HG02973 (cell line): ENCODE results near the gene XPC.
A peak's percentile ranks its signal among the peaks of the same experiment; 100 is the strongest.
"Not testable (repeated sequence)": the region's sequence is repeated elsewhere in the genome, so short reads cannot be mapped to it uniquely, and the experiment has no call there.

Experiments
- ATAC-seq: cut with Tn5 transposase; IDR thresholded peaks from one replicate; pipeline ENCODE4 v1.9.1; 2021; ENCODE audit warnings: moderate library complexity; ENCODE audit not compliant: unreplicated experiment

Gene XPC

DNA sequence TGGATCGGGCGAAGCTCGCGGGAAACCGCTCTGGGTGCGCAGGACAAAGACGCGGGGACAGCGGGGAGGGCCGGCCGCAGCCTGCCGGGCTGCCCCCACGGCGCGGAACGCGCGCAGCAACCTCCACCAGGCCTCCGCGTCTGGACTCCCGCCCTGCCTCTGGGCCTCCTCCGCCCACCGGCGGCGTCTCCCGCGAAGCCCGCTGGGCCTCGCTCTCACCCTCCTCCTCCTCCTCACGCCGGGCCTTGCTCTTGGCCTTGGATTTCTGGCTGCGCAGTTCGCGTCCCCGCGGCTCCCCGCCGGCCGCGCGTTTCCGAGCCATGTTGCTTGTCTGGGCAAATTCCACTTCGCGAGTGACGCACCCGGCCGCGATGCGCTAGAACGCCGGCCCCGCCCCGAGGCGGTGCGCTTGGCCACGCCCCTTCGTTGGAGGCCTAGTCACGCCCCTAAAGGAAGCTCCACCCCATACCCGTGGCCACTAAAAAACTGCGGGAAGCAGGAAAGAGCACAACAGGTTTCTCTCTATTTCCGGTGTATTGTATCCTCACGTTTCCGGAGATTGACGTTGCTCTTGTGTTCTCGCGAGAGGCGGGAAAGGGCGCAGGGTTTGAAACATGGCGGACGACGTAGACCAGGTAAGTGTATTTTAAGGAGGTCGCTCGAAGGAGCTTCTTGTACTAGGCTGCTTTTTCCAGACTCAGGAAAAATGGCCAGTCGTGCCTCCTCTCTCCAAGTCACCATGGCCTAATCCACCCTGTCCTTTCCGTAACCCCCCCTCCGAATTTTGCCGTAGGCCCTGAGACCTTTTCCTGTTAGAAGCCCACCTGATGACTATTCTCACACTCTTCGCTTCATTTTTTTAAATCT lies at the start of gene XPC, which contains the start of gene LSM3:
Gene XPC (minus strand): TSS at position 355 of the 867 bp plus-strand sequence. CDS start 33 bp downstream, at position 322.
Gene LSM3 (plus strand): TSS at position 571 of the 867 bp plus-strand sequence. CDS start 44 bp downstream, at position 615.
- ATAC-seq = peak; percentile 87

DNA sequence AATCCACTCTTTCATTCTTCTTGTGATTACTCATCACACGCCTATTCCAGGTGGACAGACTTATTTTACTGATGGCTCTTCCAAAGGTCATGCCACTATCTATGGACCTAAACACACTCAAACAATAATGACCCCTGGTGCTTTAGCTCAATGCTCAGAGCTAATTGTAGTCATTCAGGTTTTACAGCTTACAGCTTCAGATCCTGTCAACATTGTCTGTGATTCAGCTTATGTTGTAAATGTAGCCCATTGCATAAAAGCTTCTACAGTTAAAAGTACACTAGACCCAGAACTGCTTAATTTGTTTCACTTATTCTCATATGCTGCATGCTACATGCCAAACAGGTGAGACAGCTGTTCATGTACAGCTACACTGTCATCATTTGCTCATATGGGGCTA lies 49.5 kb upstream of the XPC start:
- no peak for ATAC-seq

- ATAC-seq = not testable (repeated sequence)
Measured at GRCh38 chr3:14226351-14226750, 48.0 kb upstream of the XPC start.

GRCh38 chr3:14225421-14225820 lies 47.0 kb upstream of the XPC start:
- no peak for ATAC-seq

- ATAC-seq = no peak
Measured at GRCh38 chr3:14224895-14225294, 46.5 kb upstream of the XPC start.

DNA sequence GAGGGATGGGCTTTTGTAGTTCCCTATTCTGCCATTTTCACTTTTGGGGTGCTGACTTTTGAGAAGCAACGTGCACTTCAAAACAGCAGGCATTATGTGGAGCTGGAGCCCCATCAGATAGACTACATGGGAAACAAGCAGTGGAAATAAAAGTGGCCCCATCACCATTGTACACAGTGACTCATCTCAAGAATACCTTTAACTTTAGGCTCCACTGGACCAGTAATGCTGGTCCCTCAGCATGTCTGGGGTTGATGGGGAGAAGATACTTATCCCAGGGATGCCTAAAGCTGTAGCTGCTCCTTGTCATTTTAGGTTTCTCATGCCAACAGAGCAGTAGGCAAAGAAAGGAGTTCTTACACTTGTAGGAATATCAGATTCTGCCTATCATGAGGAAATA lies 45.2 kb upstream of the XPC start:
- no peak for ATAC-seq

- no peak for ATAC-seq
Measured at GRCh38 chr3:14222900-14223594, 44.6 kb upstream of the XPC start.

GRCh38 chr3:14222457-14222856 lies 44.1 kb upstream of the XPC start:
- no peak for ATAC-seq

GRCh38 chr3:14221902-14222301 lies 43.5 kb upstream of the XPC start:
- no peak for ATAC-seq

DNA sequence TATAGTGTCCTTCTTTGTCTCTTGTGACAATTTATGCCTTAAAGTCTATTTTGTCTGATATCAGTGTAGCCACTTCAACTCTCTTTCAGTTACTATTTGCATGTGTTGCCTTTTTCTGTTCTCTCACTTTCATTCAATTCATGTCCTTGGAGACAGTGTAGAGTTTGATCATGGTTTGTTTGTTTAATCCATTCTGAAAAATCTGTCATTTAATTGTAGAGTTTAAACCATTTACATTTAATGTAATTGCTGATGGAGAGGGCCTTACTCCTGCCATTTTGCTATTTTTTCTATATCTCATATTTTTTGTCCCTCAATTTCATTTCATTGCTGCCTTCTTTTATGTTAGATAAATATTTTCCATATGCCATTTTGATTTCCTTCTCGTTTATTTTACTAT lies 42.5 kb upstream of the XPC start:
- ATAC-seq = no peak

DNA sequence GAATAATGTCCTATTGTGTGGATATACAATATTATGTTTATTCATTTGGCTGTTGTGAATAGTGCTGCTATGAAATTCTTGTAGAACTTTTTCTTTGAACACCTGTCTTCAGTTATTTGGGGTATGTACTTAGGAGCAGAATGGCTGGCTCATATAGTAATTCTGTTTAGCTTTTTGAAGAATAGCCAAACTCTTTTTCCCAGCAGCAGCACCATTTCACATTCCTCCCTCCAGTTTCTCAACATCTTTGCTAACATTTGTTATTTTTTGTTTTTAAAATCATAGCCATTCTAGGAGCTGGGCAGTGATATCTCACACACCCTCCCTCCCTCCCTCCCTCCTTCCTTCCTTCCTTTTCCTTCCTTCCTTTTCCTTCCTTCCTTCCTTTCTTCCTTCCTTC lies 40.0 kb upstream of the XPC start:
- ATAC-seq = no peak

- no peak for ATAC-seq
Measured at GRCh38 chr3:14216257-14217048, 38.1 kb upstream of the XPC start.

- no peak for ATAC-seq
Measured at GRCh38 chr3:14214764-14215163, 36.4 kb upstream of the XPC start.

DNA sequence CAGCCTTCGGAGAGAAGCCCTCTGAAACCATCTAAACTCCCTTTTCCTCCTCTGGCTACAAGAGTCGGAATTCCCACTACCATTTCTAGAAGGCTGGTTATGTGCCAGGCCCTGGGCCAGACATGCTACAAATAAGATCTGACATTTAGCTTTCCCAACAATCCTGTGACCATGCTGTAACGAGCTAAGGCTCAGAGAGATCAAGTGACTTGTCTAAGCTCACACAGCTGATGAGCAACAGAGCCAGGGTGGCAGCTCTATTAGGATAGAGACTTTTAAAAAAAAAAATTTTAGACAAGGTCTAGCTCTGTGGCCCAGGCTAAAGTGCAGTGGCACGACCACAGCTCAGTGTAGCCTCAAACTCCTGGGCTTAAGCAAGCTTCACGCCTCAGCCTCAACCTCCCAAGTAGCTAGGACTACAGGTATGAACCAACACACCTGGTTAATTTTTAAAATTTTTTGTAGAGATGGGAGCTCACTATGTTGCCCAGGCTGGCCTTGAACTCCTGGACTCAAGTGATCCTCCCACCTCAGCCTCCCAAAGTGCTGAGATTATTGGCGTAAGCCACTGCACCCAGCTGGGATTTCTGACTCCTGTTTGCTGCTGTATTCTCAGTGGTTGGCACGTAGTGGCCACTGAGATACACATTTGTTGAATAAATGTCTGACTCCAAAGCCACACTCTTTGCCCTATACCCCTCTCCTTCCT lies 34.8 kb upstream of the XPC start:
- ATAC-seq = no peak

GRCh38 chr3:14212032-14212431 lies 33.6 kb upstream of the XPC start:
- no peak for ATAC-seq

GRCh38 chr3:14211621-14212020 lies 33.2 kb upstream of the XPC start:
- no peak for ATAC-seq

DNA sequence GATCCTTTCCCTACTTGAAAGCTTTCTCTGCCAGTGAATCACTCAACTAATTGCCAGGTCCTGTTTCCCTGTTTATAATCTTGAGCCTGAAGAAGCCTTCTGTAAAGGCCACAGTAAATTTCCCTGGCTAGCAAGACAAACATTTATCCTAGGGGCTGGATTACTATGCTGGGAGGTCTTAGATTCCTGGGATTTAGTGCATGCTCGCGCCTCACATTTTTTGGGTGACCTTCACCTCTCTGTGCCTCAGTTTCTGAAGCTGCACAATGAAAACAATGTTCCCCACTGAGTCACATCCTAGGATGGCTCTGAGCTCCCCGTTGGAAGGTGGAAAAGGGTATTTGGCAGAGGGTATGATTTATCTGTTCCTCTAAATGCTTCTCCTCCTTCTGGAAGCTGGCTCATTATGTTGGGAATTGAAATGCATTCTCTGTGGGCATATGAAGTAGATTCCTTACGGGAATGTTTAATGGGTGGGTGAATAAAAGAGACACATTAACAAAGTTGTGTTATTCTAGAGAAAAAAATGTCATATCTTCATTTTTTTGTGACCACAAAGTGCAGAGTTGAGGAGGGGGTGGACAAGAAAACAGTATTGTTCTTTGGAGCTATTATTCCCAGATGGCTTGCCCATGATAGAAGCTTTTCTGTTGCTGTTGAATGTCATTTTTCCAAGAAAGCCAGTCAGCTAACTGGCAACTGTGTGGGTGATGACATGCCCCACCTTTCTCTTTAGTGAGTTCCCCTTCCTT lies 32.6 kb upstream of the XPC start:
- no peak for ATAC-seq

DNA sequence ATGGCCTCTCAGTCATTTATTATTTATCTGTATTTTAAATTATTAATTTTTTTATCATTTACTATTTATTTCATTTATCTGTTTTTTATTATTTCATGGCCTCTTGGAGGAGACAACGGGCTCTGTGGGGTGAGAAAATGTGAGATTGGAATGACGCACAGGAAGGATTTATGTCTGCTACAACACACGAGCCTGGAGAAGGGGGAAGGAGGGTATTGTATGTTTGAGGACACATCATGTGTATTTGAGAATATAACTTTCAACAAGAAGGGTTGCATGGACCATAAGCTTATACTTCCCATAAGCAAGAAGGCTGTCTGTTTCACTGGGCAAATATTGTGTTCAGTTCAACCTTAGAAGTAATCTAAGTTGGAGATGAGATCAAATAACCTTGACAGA lies 31.9 kb upstream of the XPC start:
- no peak for ATAC-seq

GRCh38 chr3:14209581-14210289 lies 31.3 kb upstream of the XPC start:
- ATAC-seq = no peak
